NCI-H187 (cell line): ENCODE data around the gene CUL1.
"Not testable (repeated sequence)": the region's sequence is repeated elsewhere in the genome, so short reads cannot be mapped to it uniquely, and the experiment has no call there.

ENCODE experiments used
- DNase-seq, 2 experiments: peaks; one replicate each; lab custom pipeline; 2025; lab: John Stamatoyannopoulos, UW

The CUL1 gene

DNA sequence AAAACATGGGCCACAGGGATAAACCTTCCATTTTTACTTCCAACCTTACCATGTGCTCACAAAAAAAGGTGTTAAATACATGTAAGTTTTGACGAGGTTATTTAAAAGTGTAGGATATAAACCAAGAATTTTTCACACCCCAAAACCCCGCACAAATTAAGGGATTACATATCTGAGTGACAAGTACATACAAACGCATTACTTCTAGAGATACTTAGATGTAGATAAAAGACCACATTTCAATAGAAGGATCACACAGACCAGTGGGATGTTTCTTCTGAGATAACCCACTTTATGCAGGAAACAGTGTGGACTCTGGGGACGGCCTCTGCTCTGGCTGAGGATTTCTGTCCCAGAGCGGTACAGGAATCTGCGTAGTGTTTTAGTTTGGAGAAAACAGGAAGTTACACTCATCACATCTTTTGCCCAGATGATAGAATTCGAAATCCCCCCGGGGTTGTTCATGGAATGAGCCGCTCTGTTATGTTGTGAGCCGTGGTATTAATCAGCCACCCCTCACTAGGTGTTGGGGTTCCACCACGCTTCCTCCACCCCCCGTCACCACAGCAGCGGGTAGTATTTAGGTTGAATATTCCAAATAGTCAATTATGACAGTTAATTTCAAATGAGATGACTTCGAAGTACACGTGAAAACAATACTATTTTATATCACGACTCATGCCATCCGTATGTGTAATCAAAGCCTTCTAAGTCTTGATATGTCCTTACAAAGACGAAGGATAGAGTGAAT lies 1.3 kb upstream of the CUL1 start:
- DNase-seq, result no peak

- no peak for DNase-seq
Measured at GRCh38 chr7:148698007-148698396, 701 bp upstream of the CUL1 start.

DNA sequence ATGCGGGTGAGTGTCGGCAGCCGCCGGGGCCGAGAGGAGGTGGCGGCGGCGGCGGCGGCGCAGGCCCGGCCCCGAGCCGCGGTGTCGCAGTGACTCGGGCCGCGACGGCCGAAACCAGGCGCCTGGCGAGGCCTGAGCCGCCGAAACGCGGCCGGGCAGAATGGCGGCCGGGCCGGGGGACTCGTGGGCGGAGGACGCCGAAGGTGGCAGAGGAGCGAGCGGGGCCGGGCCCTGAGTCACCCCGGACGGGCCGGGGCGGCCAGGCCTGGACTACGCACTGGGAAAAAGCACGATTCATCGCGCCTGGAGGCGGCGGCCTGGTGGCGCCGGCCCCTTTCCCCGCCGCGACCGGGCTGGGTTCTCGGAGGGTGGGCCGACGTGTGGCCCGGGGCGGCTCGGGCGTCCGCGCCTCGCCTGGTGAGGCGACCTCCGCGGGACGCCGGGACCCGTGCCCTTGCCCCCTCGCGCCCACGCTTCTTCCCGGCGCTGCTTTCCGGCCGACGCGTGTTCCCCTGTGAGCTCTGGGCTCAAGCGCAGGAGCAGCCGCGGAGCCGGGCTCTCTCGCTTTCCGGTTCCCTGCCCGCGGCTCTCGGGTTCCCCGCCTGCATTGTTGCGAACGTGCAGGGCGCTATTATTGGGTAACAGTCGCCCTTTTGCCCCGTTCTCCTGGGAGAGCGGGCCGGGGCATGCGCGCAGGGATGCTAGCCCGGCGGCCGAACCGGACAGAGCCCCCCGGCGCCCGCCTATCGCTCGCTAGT lies 500 bp downstream of the CUL1 start:
- DNase-seq, result peak in 1 of 2 experiments; percentile 30

- no peak for DNase-seq
Measured at GRCh38 chr7:148699782-148700629, 1.3 kb downstream of the CUL1 start.

GRCh38 chr7:148700661-148701064 lies 2.0 kb downstream of the CUL1 start:
- no peak for DNase-seq

DNA sequence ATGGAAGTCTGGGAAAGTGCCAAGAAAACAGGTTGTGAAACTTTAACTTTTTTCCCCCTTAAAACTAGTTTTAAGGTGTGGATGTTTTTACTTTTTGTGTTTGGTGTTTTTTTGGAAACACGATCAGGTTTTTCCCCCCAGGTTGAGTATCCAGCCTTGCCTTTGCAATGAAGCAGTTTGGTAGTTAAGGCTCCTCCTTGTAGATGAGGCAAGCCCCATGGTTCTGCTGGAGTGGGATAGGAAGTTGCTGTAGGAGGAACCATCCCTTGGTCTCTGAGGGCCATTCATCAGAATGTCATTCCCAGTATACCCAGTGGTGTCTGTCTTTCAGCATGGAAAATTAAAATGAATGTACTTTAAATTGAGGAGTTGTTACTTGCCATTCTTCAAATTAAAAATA lies 2.7 kb downstream of the CUL1 start:
- no peak for DNase-seq

DNA sequence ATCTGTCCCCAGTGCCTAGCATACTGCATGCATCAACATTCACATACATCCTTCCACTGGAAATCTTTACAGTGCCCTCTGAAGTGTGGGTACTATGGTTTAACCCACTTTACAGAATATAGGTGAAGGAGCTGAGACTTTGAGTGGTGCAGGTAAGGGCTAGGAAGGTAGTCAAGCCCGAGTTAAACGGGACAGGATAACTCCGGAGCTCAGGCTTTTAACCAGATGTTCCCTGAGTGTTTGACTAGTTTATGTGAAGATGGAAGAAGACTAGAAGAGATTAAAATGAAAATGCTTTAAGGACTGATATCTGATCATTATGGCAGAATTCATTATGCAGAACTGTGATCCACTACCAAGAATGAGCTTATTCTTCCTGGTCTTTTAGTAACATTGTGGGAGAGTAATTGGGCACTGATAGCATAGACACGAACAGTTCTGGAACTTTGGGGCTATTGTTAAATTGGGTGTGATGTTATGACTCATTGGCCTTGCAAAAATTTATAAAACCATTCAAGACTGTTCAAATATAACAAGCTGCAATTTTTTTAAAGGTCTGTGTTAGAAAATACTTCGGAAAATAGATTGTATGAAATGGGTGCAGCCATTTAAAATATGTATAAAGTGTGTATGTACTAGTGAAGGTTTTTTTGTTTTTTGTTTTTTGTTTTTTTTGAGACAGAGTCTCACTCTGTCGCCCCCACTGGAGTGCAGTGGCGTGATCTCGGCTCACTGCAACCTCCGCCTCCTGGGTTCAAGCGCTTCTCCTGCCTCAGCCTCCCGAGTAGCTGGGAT lies 4.4 kb downstream of the CUL1 start:
- no peak for DNase-seq

DNA sequence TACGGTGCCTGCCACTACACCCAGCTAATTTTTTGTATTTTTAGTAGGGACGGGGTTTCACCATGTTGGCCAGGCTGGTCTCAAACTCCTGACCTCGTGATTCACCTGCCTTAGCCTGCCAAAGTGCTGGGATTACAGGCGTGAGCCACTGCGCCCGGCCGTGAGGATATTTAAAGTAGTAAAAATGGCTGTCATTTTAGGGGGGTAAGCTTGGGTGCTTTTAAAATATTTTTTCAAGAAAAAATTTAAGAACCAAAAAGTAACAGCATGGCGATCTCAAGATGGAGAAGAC lies 4.9 kb downstream of the CUL1 start:
- DNase-seq, result not testable (repeated sequence)

DNA sequence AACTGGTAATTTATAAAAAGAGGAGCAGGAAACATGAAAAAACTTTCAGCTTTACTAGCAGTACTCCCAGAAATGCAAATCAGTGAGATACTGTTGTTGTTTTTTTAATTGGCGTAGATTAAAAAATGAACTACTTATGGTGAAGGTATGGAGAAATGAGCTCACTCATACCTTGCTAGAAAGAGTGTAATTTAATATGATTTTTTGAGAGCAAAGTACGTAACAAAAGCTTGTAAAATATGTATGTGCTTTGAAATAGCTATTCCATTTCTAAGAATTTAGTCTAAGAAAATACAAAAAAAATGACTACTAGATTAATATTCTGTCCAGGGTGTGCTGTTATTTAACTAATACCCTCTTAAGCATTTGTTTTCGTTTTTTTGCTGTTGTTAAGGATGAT lies 5.5 kb downstream of the CUL1 start:
- DNase-seq, result no peak

DNA sequence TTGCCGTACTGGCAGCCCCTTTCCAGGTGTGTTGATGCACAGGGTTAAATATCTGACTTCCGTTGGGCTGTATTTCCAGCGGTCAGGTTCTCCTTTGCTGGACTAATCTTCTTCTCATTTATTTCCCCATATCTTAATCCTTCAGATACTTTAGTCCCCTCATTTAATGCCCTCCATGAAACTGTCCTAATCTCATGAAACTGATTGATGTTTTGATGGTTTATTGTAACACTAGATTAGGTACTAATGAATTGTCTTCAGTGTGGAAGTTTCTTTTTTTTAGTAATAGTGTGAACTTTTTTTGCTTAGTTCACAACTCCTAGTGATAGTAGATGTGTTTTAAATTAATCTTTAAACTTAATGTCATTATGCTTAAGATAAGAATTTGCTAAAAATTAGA lies 6.3 kb downstream of the CUL1 start:
- no peak for DNase-seq

DNA sequence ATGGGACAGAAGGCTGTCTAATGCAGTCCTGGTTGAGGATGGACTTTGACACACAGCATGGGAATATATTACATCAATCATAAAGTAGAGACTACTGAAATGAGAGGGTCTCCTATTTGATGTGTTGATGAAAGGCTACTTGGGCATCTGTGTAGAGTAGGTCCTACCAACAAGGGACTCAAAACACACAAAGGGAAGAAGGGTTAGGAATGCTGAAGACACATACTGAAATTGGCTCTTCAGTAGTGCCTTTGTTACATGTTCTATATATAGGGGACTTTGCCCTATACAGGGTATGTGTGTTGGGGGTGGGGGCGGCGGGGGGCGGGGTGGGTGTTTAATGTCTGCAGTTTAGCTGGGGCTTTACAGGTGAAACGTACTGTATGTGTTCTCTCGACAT lies 7.7 kb downstream of the CUL1 start:
- DNase-seq, result no peak

DNA sequence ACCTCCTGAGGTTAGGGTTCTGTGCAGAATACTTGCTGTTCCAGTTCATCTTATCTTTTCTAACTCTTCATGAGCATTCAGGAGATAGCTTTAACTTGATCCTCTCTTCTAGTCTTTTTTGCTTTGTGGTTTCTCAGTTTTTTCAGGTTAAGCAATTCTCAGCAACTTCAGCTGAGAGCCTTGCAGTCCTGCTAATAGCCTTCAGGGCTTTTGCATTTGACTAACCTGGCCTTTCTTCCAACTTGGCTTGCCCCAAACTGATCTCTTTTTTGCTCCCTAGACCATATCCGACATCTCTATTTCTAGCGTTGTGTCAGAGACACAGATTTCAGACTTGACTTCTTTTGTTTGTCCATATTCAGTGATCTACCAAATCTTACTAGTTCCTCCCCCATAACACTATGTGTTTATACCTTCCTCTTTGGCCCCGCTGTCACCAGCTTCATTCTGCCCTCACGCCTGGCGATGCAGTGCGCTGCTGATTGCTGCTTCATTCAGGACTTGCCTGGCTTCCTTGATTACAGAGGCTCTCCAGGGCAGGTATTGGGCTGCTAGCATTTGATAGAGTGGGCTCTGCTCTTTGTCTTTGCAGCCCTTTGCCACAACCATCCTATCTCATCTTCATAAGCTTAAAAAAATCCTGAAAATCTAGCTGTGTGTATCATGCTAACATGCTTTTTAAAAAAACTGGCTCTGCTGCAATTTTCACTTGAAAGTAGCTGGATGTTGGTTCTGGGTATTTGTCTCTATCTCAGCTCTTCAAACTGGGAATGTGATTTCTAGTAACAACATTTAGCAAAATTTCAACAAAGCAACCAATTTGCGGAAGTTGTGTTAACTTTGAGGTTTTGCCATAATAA lies 9.6 kb downstream of the CUL1 start:
- no peak for DNase-seq

- DNase-seq, result no peak
Measured at GRCh38 chr7:148709014-148709413, 10.3 kb downstream of the CUL1 start.

DNA sequence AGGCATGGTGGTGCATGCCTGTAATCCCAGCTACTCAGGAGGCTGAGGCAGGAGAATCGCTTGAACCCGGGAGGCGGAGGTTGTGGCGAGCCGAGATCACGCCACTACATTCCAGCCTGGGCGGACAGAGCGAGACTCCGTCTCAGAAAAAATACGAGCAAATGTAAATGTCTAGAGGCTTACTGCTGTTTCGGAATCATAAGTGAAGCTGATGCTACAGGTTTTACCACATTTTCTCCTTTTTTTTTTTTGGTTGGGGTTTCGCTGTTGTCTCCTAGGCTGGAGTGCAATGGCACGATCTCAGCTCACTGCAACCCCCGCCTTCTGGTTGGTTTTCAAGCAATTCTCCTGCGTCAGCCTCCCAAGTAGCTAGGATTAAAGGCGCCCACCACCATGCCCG lies 11.7 kb downstream of the CUL1 start:
- not testable (repeated sequence) for DNase-seq

GRCh38 chr7:148711191-148712102 lies 12.7 kb downstream of the CUL1 start:
- no peak for DNase-seq

GRCh38 chr7:148712678-148713329 lies 14.1 kb downstream of the CUL1 start:
- DNase-seq, result no peak

DNA sequence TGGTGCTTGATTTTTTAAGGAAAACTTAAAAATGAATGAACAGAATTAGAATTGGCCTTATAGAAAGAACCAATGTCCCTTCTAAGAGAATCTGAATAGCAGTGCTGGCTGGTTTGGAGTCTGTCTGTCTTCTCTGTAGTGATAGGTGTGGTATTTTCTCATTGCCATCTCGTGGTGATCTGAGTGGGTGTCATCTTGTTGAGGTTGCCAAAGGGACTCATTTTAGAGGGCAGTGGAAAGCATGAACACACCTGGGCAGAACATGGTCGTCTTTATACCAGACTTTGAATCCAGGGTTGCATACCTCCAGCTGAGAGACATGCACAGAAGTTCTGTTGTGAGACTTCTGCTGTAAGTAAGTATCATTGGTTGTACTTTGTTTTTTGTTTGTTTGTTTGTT lies 15.8 kb downstream of the CUL1 start:
- DNase-seq, result no peak

GRCh38 chr7:148715027-148715426 lies 16.3 kb downstream of the CUL1 start:
- DNase-seq, result no peak

- DNase-seq, result no peak
Measured at GRCh38 chr7:148717266-148717793, 18.6 kb downstream of the CUL1 start.
